Measurements from ENCODE around the gene CASQ2.
A peak's percentile ranks its signal among the peaks of the same experiment; 100 is the strongest.

Gene CASQ2

DNA sequence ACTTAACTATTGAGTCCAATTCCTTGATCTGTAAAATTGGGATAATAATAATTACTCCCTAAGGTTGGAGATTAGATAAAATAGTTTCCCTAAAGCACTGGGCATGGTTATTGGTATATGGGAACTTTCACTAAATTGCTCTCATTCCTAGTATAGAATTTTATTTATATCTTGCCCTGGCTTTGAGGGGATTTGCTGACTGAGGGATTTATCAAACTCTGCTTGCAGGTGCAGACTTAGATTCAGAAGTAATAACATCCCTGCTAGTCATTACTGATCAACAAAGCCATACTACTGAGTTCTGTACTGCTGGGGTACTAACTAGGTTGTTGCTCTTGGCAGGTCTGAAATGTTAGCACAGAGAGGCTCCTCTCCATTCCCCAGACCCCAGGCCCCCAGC is 41.9 kb downstream of the CASQ2 start:
- DNase-seq: no peak

DNA sequence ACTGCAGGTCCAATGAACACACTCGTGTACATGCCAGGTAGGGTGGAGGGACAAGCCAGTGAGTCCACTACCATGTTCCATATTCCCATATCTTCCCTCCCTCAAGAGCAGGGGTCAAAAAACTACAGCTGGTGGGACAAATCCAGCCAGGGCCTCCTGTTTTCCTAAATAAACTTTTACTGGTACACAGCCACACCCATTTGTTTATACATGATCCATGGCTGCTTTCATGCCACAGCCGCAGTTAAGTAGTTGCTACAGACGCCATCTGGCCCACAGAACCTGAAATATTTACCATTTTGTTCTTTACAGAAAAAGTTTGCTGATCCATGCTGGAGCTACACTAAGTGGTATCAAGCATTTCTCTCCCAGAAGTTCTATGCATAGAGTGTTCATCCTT is 42.4 kb downstream of the CASQ2 start:
- DNase-seq: no peak

- DNase-seq: no peak
These were observed 42.9 kb downstream of the CASQ2 start for GRCh38 chr1:115725600-115725999.

DNA sequence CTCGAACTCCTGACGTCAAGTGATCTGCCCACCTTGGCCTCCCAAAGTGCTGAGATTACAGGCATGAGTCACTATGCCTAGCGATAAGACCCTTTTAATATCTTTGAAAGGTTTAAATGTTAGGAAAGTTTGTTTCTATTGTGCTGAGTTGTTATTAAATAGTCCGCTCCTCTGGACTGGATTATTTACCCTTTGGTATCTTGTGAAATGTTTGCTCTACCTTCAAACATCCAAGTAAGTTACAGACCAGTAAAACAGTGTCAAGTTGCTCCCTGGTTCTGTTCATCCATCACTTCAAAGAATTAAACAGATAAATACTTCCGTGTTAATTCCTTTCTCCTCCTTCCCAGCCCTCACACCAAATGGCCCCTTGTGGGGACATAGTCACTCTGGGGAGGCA is 44.8 kb downstream of the CASQ2 start:
- no peak for DNase-seq

GRCh38 chr1:115722221-115722620 is 46.3 kb downstream of the CASQ2 start:
- DNase-seq: no peak

DNA sequence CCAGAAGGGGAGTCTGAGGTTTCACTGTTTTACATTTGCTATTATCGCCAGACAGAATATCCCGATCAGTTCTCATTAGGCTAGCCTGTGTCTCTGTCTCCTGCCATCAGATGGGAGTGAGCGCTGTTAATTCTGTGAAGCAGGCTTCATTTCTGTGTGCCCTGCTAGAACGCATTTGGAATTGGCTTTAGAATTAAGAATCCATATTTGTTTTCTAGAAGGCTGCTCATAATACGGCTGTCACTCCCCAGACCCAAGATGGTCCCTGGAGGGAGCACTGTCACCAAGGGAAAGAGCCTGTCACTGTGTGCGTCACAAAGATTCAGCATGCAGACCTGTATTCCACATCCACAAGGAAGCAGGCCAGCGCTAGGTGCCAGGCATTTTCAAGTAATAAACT is 49.2 kb downstream of the CASQ2 start:
- DNase-seq: no peak

GRCh38 chr1:115718011-115718754 is 50.3 kb downstream of the CASQ2 start:
- DNase-seq: no peak

DNA sequence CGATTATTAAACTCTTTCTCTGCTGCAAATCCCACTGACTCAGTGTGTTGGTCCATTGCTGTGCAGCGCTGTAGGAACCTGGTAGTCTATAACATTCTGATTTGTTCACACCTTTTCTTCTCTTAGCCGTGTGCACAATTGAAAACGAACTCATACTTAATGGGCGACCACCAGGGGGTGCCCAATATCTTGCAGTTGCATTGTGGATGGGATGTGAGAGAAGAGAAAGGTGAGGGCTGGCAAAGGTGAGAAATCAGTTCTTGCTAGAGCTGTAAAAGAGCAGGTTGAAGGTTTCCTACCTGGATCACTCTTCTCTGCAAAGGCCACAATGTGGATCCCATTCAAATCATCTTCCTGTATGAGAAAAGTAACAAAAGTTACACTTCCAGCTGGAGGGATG is 51.0 kb downstream of the CASQ2 start:
- no peak for DNase-seq

- peak; percentile 41 for DNase-seq
These were observed 53.9 kb downstream of the CASQ2 start for GRCh38 chr1:115714572-115715141.

GRCh38 chr1:115713906-115714305 is 54.6 kb downstream of the CASQ2 start:
- DNase-seq: no peak

DNA sequence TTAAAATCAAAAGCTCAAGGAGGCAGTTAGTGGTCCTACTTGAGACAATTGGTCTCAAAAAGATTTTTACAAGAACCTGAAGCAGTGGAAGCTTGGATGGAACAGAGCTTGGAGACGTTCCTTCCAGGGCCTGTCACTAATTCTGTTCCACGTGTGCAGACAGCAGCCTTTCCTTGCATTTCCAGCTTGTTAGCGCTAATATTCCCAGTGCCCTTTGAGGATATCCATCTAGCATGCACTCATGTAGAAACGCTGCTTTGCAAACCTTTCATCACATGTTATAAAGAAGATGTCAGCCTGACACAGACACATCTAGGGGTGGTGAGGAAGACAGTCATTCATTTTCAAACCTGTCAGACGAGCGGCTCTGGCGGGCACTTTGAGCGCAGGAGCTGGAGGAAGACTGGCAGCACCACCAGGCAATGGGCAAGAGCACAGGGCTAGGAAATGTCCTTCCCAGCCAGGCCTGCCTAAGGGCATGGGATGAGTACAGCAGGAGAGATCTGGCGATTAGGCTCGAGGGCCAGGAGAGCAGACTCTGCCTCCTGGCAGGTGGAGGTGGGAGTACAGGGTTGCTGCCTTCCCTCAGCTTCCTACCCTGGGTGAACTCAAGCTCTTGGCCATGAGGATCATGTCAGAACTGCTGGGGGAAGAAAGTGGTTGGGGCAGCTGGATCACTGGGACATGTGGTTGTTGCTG is 55.5 kb downstream of the CASQ2 start:
- DNase-seq: no peak

- DNase-seq: no peak
These were observed 57.5 kb downstream of the CASQ2 start for GRCh38 chr1:115710859-115711624.

DNA sequence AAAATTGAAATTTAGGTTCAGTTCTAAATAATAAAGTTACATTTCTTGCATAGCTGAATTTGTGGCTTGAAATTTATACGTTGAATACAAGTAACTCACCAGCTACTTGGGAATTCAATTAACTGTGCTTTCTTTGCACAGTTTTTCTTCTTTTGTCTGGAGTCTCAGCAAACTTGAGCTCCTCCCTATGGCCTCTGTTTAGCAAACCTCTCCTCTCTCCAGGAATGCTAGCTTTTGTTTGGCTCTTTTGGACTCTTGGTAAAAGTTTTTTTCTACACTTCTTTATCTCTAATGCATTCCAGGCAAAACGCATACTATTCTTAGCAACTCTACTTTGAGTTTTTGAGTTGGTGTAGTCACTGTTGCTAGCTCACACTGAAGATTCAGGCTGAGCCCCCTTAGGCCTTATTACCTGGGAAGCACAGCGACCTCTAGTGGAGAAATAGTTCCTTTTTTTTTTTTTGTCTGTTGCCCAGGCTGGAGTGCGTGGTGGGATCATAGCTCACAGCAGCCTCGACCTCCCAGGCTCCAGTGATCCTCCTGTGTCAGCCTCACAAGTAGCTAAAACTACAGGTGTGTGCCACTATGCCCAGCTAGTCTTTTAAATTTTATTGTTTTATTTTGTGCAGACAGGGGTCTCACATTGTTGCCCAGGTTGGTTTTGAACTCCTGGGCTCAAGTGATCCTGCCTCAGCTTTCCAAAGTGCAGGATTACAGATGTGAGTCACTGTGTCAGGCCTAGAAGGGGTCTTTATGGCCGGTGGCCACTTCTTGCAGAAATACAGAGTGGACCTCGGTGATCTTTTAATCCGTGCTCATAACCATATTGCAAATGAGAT is 61.7 kb downstream of the CASQ2 start:
- DNase-seq: peak; percentile 21

DNA sequence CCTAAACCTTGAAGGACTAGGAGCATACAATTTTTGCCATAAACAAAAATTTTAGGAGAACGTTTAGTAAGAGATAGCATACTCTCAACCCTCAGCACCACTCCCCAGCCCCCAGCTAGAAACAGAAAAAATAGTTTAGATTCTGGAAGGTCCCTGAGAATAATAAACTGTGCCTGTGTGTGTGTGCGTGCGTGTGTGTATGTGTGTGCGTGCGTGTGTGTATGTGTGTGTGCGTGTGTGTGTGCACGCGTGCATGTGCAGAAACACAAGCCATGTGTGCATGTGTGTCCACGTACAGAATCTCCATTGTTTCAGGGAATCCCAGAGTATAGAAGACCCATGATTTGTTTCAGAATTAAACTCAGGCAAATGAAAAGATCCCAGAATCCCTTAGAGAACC is 62.6 kb downstream of the CASQ2 start:
- DNase-seq: no peak

- DNase-seq: no peak
These were observed 63.2 kb downstream of the CASQ2 start for GRCh38 chr1:115705085-115705951.

DNA sequence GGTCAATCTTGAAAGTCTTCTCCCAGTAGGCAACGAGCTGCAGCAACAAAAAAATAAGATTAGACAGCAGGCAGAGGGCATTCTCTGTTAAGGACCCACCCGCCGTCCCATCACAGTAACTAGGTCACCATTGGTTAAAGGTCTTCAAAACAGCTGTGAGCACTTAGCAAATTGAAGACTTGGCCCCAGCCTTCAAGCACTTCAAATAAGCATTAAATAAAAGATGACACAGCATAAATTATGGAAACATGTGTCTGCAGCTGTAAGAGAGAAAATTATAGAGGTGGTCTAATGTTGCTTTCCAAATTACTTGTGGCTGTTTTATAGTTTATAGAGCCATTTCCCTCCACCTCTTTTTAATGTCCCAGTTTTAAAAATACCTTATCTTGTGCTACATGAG is 65.6 kb downstream of the CASQ2 start:
- no peak for DNase-seq

- no peak for DNase-seq
These were observed 67.4 kb downstream of the CASQ2 start for GRCh38 chr1:115701090-115701489.

DNA sequence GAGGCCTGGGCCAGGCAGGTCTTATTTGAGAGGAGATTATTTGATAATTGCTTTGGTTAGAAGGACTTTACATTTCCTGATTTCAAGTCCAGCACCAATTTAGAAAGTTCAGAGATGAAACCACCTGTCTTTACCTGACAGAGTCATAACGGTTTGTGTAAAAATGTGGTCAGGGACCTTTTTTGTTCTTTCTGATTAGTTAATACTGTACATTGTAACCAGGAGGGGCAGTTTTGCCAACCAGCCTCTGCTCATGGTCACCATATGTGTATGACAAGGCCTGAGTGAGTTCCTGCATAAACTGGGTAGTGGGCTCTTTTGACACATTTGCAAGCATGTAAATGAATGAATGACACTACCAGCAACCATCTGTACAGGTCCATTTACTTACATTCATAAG is 70.9 kb downstream of the CASQ2 start:
- no peak for DNase-seq

DNA sequence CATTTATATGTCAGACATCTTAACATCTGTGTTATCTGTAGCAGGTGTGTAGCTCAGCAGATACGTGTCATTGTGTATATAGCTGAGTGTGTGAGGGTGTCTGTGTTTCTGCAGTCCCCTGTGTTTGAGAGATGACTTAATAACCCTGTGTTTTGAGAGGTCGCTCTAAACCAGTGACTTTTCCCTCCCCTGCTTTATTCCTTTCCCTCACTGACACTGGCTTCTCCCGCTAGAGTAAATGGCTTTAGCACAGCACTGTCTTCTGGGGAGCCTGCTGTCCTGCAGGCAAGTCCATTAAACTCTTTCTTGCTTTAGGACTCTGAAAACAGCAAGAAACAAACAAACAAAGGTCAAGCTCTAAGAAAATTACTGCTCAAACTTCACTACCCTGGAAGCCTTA is 73.7 kb downstream of the CASQ2 start:
- no peak for DNase-seq

DNA sequence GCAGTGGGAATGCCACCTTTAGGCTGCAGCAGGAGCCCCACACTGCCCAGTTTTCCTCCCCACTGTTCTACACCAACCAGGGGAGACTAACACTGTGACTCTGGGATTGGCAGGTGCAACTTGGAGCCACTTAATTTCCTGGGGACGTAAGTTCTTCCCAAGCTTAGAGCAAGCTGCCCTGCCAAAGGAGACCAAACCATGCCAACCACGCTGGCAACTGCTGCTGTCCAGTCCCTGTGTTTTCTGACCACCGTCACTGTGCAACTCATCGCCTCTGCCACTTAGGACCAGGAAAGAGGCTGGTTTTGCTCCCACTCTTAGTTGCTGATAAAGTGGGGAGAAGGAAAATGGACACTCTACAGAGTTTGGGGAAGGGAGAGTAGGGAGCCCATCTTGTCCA is 76.3 kb downstream of the CASQ2 start:
- no peak for DNase-seq

GRCh38 chr1:115690972-115691371 is 77.5 kb downstream of the CASQ2 start:
- no peak for DNase-seq

DNA sequence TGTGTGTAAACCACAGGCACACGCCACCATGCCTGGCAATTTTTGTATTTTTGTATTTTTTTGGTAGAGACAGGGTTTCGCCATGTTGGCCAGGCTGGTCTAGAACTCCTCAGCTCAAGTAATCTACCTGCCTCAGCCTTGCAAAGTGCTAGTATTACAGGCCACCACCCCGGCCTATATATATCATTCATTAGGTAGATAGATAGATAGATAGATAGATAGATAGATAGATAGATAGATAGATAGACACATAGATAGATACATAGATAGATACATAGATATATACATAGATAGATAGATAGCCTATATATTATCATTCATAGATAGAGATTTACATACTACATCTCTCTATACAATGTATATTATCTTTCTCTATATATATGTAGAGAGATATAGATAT is 80.8 kb downstream of the CASQ2 start:
- DNase-seq: no peak

Measured in NCI-H510A (cell line).